Mesodermal cell (in vitro differentiated cells): Measurements from ENCODE around the gene SMG1.

Experiments
- H3K27ac ChIP-seq: 2 replicates; pipeline ENCODE4 v1.7.0; 2013; ENCODE audit warnings: mild to moderate bottlenecking, low read depth, low read length, moderate library complexity; ENCODE audit not compliant: severe bottlenecking
- H3K36me3 ChIP-seq: 2 replicates; pipeline ENCODE4 v1.7.1; 2013; ENCODE audit warnings: mild to moderate bottlenecking, low read length, moderate library complexity; ENCODE audit not compliant: control insufficient read depth, insufficient read depth
- H3K4me1 ChIP-seq: one replicate; pipeline ENCODE4 v1.7.1; 2013; ENCODE audit warnings: mild to moderate bottlenecking, low read length; ENCODE audit not compliant: insufficient read depth, control insufficient read depth, poor library complexity, severe bottlenecking
- H3K4me3 ChIP-seq: 2 replicates; pipeline ENCODE4 v1.7.0; 2013; ENCODE audit warnings: low read length, control low read depth, mild to moderate bottlenecking; ENCODE audit not compliant: insufficient read depth, poor library complexity, severe bottlenecking; ENCODE audit errors: extremely low read depth
- H3K9me3 ChIP-seq: 2 replicates; pipeline ENCODE4 v1.7.1; 2013; ENCODE audit warnings: mild to moderate bottlenecking, low read length, moderate library complexity; ENCODE audit not compliant: control insufficient read depth
- WGBS, 2 experiments: methylation state at CpG; one replicate each; pipeline ENCODE4 v1.1.5; 2013; ENCODE audit warnings: missing lambda C conversion rate in 2 of 2; ENCODE audit not compliant: insufficient coverage in 2 of 2; 5-methylcytosine and 5-hydroxymethylcytosine counted together

SMG1 gene

GRCh38 chr16:18953547-18953946, 27.3 kb upstream of the SMG1 start:
- H3K4me1 ChIP-seq: no peaks in the 10 kb centered on the region
- H3K4me3 ChIP-seq: no peak overlapping the region
- H3K27ac ChIP-seq: no peak overlapping the region
- no peaks in the 10 kb centered on the region for H3K9me3 ChIP-seq
- no peaks in the 10 kb centered on the region for H3K36me3 ChIP-seq

- Histone ChIP-seq H3K4me3 (no peak overlapping the region), H3K4me1 (no peaks in the 10 kb centered on the region), H3K36me3 (no peaks in the 10 kb centered on the region), H3K27ac (no peak overlapping the region), H3K9me3 (no peaks in the 10 kb centered on the region)
- 89 to 90% methylated on average over 3 to 4 of the region's 11 CpGs for WGBS, 2 experiments
Measured at GRCh38 chr16:18950469-18951185, 24.4 kb upstream of the SMG1 start.

GRCh38 chr16:18948372-18949020, 22.3 kb upstream of the SMG1 start:
- Histone ChIP-seq H3K9me3 (no peaks in the 10 kb centered on the region), H3K36me3 (no peaks in the 10 kb centered on the region), H3K4me3 (no peak overlapping the region), H3K4me1 (no peaks in the 10 kb centered on the region), H3K27ac (no peak overlapping the region)
- WGBS, 2 experiments: 91 to 98% methylated on average over 4 to 5 of the region's 9 CpGs

GRCh38 chr16:18945233-18945632, 19.0 kb upstream of the SMG1 start:
- Histone ChIP-seq H3K4me1 (no peaks in the 10 kb centered on the region), H3K27ac (no peak overlapping the region), H3K9me3 (no peaks in the 10 kb centered on the region), H3K4me3 (no peak overlapping the region), H3K36me3 (no peaks in the 10 kb centered on the region)
- WGBS, 2 experiments: 49 to 53% methylated on average over 2 to 4 of the region's 7 CpGs

GRCh38 chr16:18943414-18943813, 17.2 kb upstream of the SMG1 start:
- 40 to 94% methylated on average over 1 to 6 of the region's 7 CpGs for WGBS, 2 experiments

GRCh38 chr16:18942061-18942460, 15.9 kb upstream of the SMG1 start:
- H3K4me1 ChIP-seq: no peaks in the 10 kb centered on the region
- no CpG with 5 or more reads among the region's 1 CpG for WGBS, 2 experiments

More at GRCh38 chr16:18943414-18943813, 17.2 kb upstream of the SMG1 start:
- no peak overlapping the region for H3K27ac ChIP-seq
- no peak overlapping the region for H3K4me3 ChIP-seq
- H3K9me3 ChIP-seq: no peaks in the 10 kb centered on the region
- no peaks in the 10 kb centered on the region for H3K4me1 ChIP-seq
- H3K36me3 ChIP-seq: no peaks in the 10 kb centered on the region

GRCh38 chr16:18941471-18941870, 15.3 kb upstream of the SMG1 start:
- H3K4me3 ChIP-seq: no peak overlapping the region

More at GRCh38 chr16:18942061-18942460, 15.9 kb upstream of the SMG1 start:
- Histone ChIP-seq H3K27ac (no peak overlapping the region), H3K9me3 (no peaks in the 10 kb centered on the region), H3K4me3 (no peak overlapping the region), H3K36me3 (no peaks in the 10 kb centered on the region)

GRCh38 chr16:18938986-18939385, 12.8 kb upstream of the SMG1 start:
- Histone ChIP-seq H3K27ac (no peak overlapping the region), H3K36me3 (no peaks in the 10 kb centered on the region), H3K9me3 (no peaks in the 10 kb centered on the region), H3K4me3 (no peak overlapping the region), H3K4me1 (no peaks in the 10 kb centered on the region)
- 88 to 97% methylated on average over 5 to 7 of the region's 9 CpGs for WGBS, 2 experiments

More at GRCh38 chr16:18941471-18941870, 15.3 kb upstream of the SMG1 start:
- H3K36me3 ChIP-seq: no peaks in the 10 kb centered on the region
- H3K27ac ChIP-seq: no peak overlapping the region
- H3K9me3 ChIP-seq: no peaks in the 10 kb centered on the region
- no peaks in the 10 kb centered on the region for H3K4me1 ChIP-seq

GRCh38 chr16:18937390-18937789, 11.2 kb upstream of the SMG1 start:
- no peaks in the 10 kb centered on the region for H3K36me3 ChIP-seq
- H3K9me3 ChIP-seq: no peaks in the 10 kb centered on the region
- H3K4me1 ChIP-seq: no peaks in the 10 kb centered on the region
- H3K4me3 ChIP-seq: no peak overlapping the region
- H3K27ac ChIP-seq: no peak overlapping the region

- WGBS, 2 experiments: 92% methylated on average over 4 to 5 of the region's 7 CpGs
- Histone ChIP-seq H3K27ac (no peak overlapping the region), H3K4me1 (no peaks in the 10 kb centered on the region), H3K9me3 (no peaks in the 10 kb centered on the region), H3K4me3 (no peak overlapping the region), H3K36me3 (no peaks in the 10 kb centered on the region)
Measured at GRCh38 chr16:18936727-18937340, 10.6 kb upstream of the SMG1 start.

GRCh38 chr16:18933501-18933900, 7.3 kb upstream of the SMG1 start:
- Histone ChIP-seq H3K27ac (no peak overlapping the region), H3K36me3 (no peaks in the 10 kb centered on the region)
- no CpG with 5 or more reads among the region's 1 CpG for whole genome bisulfite sequencing, 2 experiments

More at GRCh38 chr16:18933501-18933900, 7.3 kb upstream of the SMG1 start:
- no peaks in the 10 kb centered on the region for H3K9me3 ChIP-seq
- H3K4me3 ChIP-seq: no peak overlapping the region
- H3K4me1 ChIP-seq: no peaks in the 10 kb centered on the region
